ENCODE data around the gene RC3H2. TPM values are rescaled to one million over a fixed set of nuclear protein-coding genes. Genes with fewer than 3 reads are reported as not detected.
A peak's percentile ranks its signal among the peaks of the same experiment; 100 is the strongest.

Gene RC3H2
- total and polyA plus RNA-seq, 2 donors from 2014 or later: 9.8 to 49.9 TPM

- H3K4me3 ChIP-seq (ENCODE audit: low read length in 3 of 3): peak overlapping the region in 1 of 3 donors; percentile 5
- H3K9ac ChIP-seq (ENCODE audit: low read length in 3 of 3): peak overlapping the region in 1 of 3 donors; percentile 35
- DNase-seq: peak in 2 of 5 donors; percentile 25 to 60
- FAIRE-seq: no peak
- H3K9me3 ChIP-seq (ENCODE audit: control insufficient read depth in 2 of 3, insufficient read depth in 1 of 3, low read length in 3 of 3): no peaks in the 10 kb centered on the region
- no peaks in the 10 kb centered on the region for H3K27me3 ChIP-seq (ENCODE audit: control insufficient read depth, insufficient read depth, low read length)
- intact Hi-C loops (cut with DNase I): no loop called here
- no peak overlapping the region for H3K27ac ChIP-seq (ENCODE audit: low read depth in 2 of 2, low read length in 2 of 2)
- TF ChIP-seq, protein P1, sequence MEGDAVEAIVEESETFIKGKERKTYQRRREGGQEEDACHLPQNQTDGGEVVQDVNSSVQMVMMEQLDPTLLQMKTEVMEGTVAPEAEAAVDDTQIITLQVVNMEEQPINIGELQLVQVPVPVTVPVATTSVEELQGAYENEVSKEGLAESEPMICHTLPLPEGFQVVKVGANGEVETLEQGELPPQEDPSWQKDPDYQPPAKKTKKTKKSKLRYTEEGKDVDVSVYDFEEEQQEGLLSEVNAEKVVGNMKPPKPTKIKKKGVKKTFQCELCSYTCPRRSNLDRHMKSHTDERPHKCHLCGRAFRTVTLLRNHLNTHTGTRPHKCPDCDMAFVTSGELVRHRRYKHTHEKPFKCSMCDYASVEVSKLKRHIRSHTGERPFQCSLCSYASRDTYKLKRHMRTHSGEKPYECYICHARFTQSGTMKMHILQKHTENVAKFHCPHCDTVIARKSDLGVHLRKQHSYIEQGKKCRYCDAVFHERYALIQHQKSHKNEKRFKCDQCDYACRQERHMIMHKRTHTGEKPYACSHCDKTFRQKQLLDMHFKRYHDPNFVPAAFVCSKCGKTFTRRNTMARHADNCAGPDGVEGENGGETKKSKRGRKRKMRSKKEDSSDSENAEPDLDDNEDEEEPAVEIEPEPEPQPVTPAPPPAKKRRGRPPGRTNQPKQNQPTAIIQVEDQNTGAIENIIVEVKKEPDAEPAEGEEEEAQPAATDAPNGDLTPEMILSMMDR (IDR thresholded peaks at IDR 0.05; ENCODE audit: borderline replicate concordance, extremely low read depth, insufficient read depth): no peak
- peaks cover 0 to 2% (median 0%) of the 10 kb centered on the region in 3 donors for H3K4me1 ChIP-seq (ENCODE audit: control insufficient read depth in 2 of 3, insufficient read depth in 2 of 3, low read depth in 1 of 3, low read length in 3 of 3)
- peaks cover 2 to 9% (median 8%) of the 10 kb centered on the region in 3 donors for H3K36me3 ChIP-seq (ENCODE audit: control insufficient read depth in 2 of 3, insufficient read depth in 3 of 3, low read length in 3 of 3)
Observed at GRCh38 chr9:122816163-122816867, 88.8 kb downstream of the RC3H2 start.

- no peak for FAIRE-seq
- TF ChIP-seq, protein P1 (IDR thresholded peaks at IDR 0.05; ENCODE audit: borderline replicate concordance, extremely low read depth, insufficient read depth): no peak
- H3K9me3 ChIP-seq (ENCODE audit: control insufficient read depth in 2 of 3, insufficient read depth in 1 of 3, low read length in 3 of 3): no peaks in the 10 kb centered on the region
- H3K4me3 ChIP-seq (ENCODE audit: low read length in 3 of 3): no peak overlapping the region
- intact Hi-C loops (cut with DNase I): no loop called here
- H3K4me1 ChIP-seq (ENCODE audit: control insufficient read depth in 2 of 3, insufficient read depth in 2 of 3, low read depth in 1 of 3, low read length in 3 of 3): no peaks in the 10 kb centered on the region
- H3K27ac ChIP-seq (ENCODE audit: low read depth in 2 of 2, low read length in 2 of 2): no peak overlapping the region
- no peak for DNase-seq
- H3K27me3 ChIP-seq (ENCODE audit: control insufficient read depth, insufficient read depth, low read length): no peaks in the 10 kb centered on the region
- H3K36me3 ChIP-seq (ENCODE audit: control insufficient read depth in 2 of 3, insufficient read depth in 3 of 3, low read length in 3 of 3): peaks cover 2 to 9% (median 8%) of the 10 kb centered on the region in 3 donors
- no peak overlapping the region for H3K9ac ChIP-seq (ENCODE audit: low read length in 3 of 3)
Observed at GRCh38 chr9:122815544-122815943, 89.6 kb downstream of the RC3H2 start.

- intact Hi-C loops (cut with DNase I): no loop called here
- no peaks in the 10 kb centered on the region for H3K9me3 ChIP-seq (ENCODE audit: control insufficient read depth in 2 of 3, insufficient read depth in 1 of 3, low read length in 3 of 3)
- no peak for FAIRE-seq
- H3K27ac ChIP-seq (ENCODE audit: low read depth in 2 of 2, low read length in 2 of 2): no peak overlapping the region
- no peaks in the 10 kb centered on the region for H3K27me3 ChIP-seq (ENCODE audit: control insufficient read depth, insufficient read depth, low read length)
- TF ChIP-seq, protein P1 (IDR thresholded peaks at IDR 0.05; ENCODE audit: borderline replicate concordance, extremely low read depth, insufficient read depth): no peak
- H3K9ac ChIP-seq (ENCODE audit: low read length in 3 of 3): no peak overlapping the region
- no peak for DNase-seq
- peaks cover 0 to 4% (median 0%) of the 10 kb centered on the region in 3 donors for H3K4me1 ChIP-seq (ENCODE audit: control insufficient read depth in 2 of 3, insufficient read depth in 2 of 3, low read depth in 1 of 3, low read length in 3 of 3)
- peaks cover 0 to 3% (median 2%) of the 10 kb centered on the region in 3 donors for H3K36me3 ChIP-seq (ENCODE audit: control insufficient read depth in 2 of 3, insufficient read depth in 3 of 3, low read length in 3 of 3)
- H3K4me3 ChIP-seq (ENCODE audit: low read length in 3 of 3): no peak overlapping the region
Observed at GRCh38 chr9:122814545-122814944, 90.6 kb downstream of the RC3H2 start.
